Measurements from ENCODE around the gene PRELP. TPM values are rescaled to one million over a fixed set of nuclear protein-coding genes. Genes with fewer than 3 reads are reported as not detected.

PRELP gene
- total RNA-seq, 1 donor from 2014 or later = not detected

DNA sequence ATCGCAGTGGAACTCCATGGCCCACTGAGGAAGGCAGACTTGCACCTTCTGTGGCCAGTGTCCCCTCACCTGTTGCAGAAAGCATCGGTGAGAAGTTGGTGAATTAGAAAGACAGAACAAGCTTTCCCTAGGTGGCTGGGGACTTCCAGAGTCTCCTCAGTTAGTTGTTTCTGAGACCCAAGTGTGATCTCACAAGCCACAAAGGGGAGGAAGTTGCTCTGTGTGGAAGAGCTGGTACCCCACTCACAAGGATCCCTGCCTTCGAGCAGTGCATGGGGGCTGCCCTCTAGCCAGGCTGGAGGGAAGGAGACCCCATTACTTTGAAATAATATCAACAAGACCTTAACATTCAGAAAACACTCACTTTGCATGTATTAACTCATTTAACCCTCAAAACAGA is 2.1 kb downstream of the PRELP start:
- DNase-seq (ENCODE audit: low read depth in 2 of 2) = no peak

DNA sequence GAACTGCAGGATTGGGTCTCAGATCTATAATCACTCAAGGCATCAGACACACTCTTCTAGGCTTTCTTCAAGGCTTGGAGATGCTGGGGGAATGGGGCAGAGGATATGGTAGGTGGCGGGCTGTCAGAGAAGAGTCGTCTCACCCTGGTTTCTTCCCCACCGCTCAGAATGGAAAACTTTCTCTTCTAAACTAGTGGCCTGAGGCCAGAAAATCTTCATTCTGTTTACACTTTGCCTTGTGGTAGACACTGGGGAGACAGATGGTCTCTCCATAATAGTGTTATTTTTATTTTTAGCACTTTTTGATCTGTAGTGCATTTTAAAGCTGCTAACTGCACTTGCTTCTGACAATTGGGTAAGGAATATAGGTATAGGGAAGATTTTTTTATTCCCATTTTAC is 2.6 kb downstream of the PRELP start:
- DNase-seq (ENCODE audit: low read depth in 2 of 2) = no peak

DNA sequence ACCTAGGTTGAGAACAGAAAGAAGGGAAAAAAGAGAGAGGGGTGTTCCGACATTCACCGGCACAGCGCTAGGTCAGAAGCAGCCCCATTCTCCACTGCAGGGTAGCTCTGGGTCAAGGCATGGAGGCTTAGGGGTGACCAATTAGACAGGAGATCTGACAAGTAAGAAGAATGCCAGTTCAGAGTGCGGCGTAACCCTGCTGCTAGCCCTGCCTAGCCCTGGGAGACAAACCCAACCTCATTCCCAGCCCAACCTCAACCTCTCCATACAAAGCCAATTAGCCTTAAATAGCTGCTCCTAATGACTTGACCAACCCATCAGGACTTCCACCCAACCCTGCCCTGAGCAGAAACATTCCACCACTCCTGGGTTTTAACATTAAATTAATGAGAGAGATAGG is 3.4 kb downstream of the PRELP start:
- DNase-seq (ENCODE audit: low read depth in 2 of 2) = no peak

DNA sequence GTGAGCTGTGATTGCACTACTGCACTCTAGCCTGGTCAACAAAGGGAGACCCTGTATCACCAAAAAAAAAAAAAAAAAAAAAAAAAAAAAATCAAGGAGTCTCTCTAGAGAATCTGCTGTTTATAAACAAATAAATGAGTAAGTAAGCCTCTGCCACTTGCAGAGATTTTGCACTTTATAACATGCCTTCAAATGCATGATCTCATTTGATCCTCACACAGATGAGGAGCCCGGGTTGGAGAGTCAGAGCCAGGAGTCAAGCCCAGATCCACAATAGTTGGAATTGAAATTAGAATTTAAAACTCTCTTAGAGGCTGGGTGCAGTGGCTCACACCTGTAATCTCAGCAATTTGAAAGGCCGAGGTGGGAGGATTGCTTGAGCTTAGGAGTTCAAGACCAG is 4.0 kb downstream of the PRELP start:
- no peak for DNase-seq (ENCODE audit: low read depth in 2 of 2)

DNA sequence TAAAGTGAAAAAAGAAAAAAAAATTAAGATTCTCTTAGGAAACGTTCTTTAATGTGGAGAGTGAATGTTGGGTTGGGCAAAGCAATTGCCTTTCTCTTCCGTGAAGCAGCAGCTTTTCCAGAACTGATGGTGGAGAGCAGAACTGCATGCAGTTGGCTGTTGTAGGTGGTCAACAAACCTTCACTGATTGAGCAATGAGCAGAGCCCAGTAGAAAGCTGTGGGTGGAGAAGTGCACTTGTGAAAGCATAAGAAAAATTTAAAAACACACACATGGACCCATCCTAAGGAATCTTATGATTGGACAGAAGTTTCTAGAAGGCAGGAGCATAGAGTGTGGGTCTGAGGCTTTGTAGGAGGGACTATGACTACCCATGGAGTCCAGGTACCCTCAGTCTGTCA is 4.5 kb downstream of the PRELP start:
- no peak for DNase-seq (ENCODE audit: low read depth in 2 of 2)

DNA sequence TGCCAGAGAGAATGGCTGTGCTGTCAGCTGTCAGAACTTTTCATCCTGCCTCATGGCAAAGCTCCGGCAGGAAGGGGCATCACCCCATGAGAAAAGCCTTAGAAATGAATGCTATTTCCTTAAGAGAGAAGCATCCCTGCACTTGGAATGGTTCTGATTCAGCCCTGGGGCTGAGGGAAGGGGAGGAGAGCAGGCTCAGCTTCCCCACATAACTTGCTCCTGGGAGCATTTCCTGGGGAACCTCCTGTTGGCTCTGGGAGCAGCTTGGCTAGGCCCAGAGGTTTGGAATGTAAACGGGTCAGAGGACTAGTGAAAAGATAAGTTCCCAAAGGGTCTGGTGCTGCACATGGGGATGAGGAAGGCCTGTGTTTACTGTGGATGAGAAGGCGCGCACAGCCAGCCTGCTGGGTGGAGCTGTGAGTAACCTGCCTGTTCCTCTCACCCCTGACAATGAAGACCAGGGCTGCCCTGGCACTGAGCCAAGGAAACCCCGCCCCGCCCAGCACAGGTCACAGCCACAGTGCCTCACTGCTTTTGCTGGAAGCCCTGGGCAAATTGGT is 5.0 kb downstream of the PRELP start:
- DNase-seq (ENCODE audit: low read depth in 2 of 2) = peak in 1 of 2 donors; percentile 62

DNA sequence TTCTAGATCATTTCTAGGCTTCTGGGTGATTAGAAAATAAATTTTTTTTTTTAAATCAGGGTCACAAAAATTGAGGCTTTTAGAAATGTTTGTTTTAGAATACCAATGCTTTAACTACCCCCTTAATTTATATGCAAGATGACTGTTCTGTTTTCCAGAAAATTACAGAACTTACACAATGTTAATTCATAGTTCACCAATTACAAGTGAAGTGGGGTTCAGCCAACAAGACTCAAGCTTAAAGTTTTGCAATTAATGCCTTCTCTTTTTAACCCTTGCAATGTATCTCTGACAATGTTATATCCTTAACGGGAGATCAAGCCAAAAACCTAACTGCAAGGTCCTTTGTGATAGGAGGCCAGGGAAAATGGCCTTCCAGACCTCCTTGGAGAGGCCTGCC is 5.6 kb downstream of the PRELP start:
- DNase-seq (ENCODE audit: low read depth in 2 of 2) = no peak

DNA sequence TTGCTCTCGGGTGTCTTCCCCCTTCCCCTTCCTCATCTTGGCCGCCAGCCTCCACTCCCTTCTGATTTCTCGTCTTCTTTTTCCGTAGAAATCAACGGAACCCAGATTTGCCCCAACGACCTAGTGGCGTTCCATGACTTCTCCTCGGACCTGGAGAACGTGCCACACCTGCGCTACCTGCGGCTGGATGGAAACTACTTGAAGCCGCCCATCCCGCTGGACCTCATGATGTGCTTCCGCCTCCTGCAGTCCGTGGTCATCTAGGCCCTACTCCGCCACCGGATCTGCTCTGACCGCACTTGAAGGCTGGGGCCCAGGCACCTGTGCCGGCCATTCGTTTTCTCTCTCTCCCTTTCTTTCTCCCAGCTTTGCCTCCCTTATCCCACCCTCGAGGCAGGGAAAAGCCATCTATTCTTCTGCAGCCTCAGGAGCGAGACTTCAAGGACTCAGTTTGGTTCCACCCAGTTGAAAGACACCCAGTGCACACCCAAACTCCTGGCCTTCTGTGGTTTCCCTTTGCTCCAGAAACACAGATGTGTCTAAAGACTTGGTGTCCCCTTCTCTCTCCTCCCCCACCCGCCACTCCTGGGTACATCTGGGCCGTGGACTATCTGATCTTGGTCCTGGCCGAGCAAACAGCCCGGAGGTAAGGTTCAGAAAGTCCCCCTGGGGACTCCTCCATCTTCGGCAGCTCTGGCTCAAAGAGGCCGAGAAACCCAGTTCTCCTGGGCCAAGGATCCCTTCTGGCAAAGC is 11.2 kb downstream of the PRELP start:
- no peak for DNase-seq (ENCODE audit: low read depth in 2 of 2)

DNA sequence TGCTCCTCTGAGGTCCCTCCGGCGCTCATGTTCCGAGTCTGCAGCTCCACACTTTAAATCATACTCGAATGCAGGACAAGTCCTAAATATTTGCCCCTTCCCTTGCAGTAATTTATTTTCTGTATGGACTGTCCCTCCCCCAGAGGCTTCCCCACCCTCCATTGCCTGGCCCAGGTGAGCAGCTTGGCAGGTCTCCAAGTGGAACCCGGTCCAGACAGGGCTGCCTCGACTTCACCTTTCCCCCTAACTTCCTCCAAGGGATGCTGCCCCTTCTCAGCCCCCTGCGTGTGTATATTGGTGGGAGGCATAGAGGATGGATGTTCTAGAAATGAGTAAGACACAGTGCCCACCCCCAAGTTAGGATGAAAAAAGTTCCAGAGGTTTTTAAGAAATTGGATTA is 12.9 kb downstream of the PRELP start:
- DNase-seq (ENCODE audit: low read depth in 2 of 2) = no peak

DNA sequence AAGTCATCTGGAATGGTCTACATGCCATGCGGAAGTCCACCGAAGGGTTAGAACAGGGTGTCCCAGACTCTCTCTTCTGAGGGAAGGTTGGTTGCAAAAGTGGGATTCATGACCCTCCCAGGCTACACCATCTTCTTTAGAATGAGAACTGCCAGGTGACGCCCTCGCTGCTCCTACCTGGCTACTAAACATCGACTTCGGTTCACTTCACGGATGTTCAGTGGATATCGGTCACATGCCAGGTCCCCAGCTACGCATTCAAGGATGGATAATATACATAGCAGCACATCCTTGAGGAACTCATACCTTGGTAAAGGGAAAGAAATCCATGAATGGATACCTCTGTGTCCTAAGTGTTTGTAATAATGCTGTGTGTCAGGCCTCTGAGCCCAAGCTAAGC is 15.0 kb downstream of the PRELP start:
- no peak for DNase-seq (ENCODE audit: low read depth in 2 of 2)

DNA sequence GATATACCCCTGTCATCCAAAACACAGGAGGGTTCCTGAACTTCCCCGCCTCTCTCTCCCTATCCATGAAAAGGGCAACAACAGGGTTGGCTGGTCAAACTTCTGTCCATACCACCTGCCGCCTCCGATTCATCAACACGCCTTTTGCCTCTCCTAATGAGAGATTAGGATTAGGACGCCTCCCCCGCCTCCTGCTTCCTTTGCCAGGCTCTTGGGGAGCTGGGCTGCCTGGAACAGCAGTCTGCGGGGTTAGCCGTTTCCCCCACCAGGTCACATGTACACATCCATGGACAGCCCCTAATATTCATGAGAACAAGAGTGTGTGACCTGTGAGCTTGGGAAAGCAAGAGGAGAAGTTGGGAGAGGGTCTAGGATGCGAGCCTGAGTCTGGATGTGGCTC is 16.1 kb downstream of the PRELP start:
- DNase-seq (ENCODE audit: low read depth in 2 of 2) = no peak

DNA sequence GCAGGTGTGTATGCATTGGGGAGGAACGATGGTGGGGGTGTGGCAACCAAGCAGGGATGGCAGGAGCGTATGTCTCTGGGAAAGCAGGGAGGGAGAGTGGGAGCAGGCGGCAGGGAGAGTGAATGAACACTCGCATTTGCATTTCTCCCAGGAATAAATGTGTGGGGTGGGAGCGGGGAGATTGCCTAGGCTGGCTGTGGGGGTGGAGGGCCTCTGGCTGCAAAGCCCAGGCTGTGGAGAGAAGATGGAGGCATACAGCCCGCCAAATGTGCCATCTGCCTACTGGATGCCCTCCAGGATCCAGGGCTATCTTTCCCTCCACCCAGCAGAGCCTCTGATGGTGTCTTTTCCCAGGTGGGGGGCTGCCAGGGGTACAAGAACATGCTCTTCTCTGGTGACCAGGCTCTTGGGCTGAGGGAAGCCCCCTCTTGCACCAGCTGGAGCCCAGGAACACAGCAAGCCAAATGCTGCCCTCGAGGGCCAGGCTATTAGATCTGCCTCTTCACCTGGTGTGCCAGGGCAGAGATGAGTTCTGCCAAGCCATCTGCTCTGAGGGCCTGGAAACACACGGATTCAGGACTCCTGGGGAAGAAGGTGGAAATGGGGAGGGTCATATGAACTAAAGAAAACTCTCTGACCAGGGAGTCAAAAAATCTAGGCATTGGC is 16.6 kb downstream of the PRELP start:
- DNase-seq (ENCODE audit: low read depth in 2 of 2) = no peak

DNA sequence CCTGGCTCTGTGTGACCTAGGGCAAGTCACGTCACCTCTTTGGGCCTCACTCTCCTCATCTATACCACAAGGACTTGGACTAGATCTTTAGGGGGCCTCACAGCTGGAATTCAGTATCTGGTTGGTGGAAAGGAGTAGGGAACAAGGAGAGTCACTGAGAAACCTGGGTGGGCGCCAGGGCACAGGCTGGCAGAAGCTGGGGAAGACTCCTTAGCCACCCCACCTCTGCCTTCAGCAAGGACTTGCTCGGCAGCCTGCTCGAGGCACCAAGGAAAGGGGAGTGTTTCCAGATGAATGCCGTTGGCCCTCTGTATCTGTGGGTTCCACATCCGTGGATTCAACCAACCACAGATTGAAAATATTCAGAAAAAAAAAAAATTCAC is 17.1 kb downstream of the PRELP start:
- no peak for DNase-seq (ENCODE audit: low read depth in 2 of 2)

DNA sequence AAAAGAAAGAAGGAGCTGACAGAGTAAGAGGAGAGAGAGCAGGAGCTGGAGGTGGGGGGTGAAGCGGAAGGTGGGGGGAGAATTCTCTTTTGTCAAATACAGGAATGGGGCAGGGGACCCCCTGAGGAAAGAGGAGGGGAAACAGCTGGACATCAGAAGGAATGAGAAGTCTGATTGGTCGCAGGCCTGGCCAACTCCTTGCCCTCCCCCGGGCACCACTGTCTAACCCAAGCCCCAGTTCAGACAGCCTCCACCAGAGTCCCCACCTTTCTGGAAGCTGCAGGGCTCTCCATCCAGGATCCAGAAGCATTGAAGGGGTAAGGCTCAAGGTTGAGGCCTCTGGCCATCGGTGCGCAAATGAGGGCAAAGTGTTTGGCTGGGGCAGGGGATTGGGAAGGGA is 18.3 kb downstream of the PRELP start, which contains the start of gene OPTC:
Gene OPTC (plus strand): TSS at position 253 of the 400 bp plus-strand sequence. CDS start 1,853 bp downstream, outside the sequence.
- DNase-seq (ENCODE audit: low read depth in 2 of 2) = no peak

DNA sequence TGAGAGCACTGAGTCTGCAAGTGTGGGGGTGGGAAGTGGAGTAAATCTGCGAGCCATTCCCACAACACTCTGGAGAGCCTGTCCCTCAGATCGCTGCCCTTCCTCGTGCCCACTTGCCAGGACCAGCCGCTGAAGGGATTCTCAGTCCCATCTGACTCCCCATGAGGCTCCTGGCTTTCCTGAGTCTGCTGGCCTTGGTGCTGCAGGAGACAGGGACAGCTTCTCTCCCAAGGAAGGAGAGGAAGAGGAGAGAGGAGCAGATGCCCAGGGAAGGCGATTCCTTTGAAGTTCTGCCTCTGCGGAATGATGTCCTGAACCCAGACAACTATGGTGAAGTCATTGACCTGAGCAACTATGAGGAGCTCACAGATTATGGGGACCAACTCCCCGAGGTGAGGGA is 20.2 kb downstream of the PRELP start:
- DNase-seq (ENCODE audit: low read depth in 2 of 2) = no peak

DNA sequence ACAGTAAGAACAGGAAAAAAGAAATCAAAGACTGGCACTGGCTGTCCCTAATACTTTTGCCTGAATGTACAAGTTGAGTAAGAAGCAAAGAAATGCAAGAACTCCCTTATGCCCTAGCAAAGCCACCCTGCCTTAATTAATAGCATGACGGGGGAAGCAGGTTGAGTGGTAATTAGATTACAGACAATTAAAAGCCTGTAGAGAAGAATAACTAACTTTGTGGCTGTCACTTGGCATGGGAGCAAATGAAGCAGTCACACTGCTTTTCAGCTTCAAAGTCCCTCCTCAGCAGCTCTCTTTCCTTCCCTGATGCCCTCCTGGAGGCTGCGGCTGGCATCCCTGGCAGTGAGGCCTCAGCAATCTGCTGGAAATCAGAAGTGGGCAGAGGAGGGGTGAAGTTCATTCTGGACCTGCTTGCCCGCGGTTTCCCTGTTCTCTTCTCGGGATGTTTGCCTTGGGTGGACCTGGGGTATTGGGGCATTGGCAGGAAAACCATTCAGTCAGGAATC is 21.7 kb downstream of the PRELP start:
- DNase-seq (ENCODE audit: low read depth in 2 of 2) = no peak

DNA sequence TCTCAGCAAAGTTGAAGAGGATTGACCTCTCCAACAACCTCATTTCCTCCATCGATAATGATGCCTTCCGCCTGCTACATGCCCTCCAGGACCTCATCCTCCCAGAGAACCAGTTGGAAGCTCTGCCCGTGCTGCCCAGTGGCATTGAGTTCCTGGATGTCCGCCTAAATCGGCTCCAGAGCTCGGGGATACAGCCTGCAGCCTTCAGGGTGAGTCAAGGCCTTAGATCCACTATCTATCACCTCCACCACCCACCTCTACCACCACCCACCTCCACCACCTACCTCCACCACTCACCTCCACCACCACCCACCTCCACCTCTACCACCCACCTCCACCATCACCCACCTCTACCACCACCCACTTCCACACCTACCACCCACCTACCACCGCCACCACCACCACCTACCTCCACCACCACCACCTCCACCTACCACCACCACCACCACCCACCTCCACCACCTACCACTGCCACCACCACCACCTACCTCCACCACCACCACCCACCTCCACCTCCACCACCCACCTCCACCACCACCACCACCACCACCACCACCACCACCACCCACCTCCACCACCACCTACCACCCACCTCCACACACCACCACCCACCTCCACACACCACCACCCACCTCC is 24.2 kb downstream of the PRELP start:
- DNase-seq (ENCODE audit: low read depth in 2 of 2) = no peak

DNA sequence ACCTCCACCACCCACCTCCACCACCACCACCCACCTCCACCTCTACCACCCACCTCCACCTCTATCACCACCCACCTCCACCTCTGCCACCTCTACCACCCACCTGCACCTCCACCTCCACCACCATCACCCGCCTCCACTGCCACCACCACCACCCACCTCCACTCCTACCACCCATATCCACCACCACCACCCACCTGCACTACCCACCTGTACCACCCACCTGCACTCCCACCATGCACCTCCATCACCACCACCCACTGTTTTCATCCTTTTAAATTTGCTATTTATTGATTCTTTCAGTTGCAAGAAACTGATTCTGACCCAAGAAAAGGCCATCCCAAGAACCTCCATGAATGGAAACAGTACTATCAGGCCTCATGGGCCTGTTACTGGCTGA is 24.7 kb downstream of the PRELP start:
- no peak for DNase-seq (ENCODE audit: low read depth in 2 of 2)

DNA sequence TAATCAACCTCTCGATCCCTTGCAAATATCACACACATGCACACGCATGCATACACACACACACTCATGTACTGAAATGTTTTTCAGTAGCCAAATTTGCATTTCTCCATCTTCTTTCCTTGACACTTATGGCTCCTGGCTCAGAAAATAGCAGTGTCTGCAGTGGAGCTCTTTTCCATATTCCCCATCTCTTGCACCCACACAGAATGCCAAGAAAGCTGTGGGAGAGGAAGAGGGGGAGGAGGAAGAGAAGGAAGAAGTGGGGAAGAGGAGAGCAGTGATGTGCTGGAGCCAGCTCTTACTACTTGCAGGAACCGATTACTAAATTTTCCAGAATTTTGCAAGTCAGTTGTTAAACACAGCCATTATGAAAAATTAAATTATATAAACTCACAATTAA is 28.2 kb downstream of the PRELP start:
- DNase-seq (ENCODE audit: low read depth in 2 of 2) = no peak

DNA sequence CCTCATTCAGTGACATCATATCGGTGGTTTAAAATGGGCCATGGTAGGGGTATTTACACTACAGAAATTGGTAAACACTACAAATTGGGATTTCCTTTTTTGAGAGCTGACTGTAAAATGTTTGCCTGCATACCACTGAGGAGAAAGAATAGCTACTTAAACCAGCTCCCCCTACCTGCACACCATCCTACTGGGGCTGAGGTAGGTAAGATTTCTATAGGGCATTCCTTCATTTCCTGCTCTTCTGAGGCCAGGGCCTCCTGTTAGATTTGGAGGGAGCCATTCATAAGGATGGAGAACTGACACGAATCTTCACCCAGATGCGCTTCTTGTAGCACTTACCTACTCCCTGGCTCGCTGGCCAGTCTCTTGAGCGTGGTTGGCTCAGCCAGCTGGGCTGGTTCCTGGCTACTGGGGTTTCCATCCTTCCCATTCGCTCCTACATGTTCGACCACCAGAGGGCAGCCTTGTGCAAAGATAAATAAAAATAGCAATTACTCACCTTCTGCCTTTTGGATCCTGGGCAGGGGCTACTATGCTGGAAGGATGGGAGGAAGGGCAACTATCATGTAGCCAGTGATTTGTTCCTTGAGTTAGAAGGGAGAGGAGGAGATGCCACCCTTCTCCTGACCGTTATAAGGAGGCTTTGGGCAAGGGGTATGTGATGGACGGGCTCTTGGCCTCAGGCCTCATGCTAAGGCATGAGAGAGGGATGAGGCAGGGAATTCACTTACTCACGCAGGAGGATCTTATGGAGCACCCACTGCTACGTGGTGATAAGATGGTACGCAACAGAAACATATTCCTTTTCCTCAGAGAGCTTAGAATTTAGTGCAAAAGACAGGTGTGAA is 29.0 kb downstream of the PRELP start:
- DNase-seq (ENCODE audit: low read depth in 2 of 2) = peak; percentile 57 to 76

DNA sequence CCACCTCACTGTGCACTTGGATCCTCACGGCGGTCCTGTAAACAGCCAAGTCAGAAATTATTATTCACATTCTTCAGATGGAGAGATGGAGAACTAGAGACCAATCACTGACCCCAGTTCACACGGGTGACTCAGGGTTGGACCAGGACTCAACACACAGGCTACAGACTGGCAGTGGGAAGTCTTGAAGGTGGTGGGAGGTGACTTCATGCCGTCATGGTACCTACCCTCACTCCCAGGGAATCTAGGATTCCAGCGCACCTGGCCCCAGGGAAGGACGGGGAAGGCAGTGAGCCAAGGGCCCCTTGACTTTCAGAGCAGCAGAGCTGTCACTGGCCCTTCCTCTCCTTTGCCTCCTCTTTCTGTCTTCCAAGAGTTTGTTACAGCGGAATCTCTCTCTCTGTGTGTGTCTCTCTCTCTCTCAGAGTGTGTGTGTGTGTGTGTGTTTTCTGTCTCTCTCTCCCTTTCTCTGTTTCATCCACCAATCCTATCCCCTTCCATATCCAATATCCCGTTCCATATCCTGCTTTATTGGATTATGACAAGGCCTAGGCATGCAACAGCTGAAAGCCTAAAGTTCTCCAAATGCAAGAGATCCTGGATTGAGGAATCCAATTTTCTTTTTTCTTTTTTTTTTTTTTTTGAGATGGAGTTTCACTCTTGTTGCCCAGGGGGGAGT is 30.1 kb downstream of the PRELP start:
- DNase-seq (ENCODE audit: low read depth in 2 of 2) = no peak

Data from dermis microvascular lymphatic vessel endothelial cell (primary cell).